ENCODE data around the gene SYNDIG1. TPM values are rescaled to one million over a fixed set of nuclear protein-coding genes. Genes with fewer than 3 reads are reported as not detected.

SYNDIG1 gene
- total RNA-seq: not detected

DNA sequence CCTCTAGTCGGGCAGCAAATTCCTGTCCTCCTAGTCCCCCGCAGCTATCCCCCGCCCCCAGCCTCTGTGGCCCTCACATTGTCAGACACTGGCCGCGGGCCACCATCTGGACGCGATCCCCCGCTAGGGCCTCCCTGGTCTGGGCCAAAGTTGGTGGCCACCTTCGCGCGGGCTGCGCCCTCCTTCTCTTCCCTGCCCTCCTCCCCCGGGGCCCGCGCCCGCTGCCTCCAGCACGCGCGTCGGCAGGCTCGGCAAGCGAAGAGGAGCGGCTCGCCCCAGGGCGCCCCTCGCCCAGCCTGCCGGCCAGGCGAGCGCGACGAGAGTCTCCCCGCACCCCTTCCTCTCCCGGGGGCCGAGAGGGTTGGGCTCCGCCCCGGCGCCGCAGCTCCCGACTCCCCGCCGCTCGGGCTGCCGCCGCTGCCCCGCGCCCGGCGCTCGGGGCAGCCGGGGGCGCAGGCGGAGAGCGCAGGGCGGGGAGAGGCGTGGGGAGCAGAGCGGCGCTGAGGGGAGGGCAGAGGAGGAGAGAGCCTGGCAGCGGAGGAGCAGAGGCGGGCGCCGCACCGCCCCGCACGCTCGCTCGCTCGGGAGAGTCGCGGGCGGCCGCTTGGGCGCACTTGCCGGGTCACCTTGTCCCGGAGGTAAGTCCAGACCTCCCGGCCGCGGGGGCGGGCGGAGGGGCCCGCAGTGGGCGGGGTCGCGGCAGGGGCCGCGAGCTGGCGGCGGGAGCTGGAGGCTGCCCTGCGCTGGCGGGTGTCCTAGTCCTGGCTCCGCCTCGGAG, at the start of gene SYNDIG1:
Gene SYNDIG1 (plus strand): TSS at position 514 of the 778 bp plus-strand sequence. CDS start 73,469 bp downstream, outside the sequence.
- Mint-ChIP-seq H3K9me3 (no peaks in the 10 kb centered on the region), H3K36me3 (no peaks in the 10 kb centered on the region), H3K27ac (no peak within 1 kb of the TSS), H3K4me3 (no peak within 1 kb of the TSS), H3K27me3 (peaks cover 47% of the 10 kb centered on the region), H3K4me1 (ENCODE audit: low read depth) (peaks cover 5% of the 10 kb centered on the region)
- ChIA-PET POLR2A (no interaction called here), CTCF (no interaction called here)
- DNase-seq: no peak
- intact Hi-C loops (cut with micrococcal nuclease): no loop called here

DNA sequence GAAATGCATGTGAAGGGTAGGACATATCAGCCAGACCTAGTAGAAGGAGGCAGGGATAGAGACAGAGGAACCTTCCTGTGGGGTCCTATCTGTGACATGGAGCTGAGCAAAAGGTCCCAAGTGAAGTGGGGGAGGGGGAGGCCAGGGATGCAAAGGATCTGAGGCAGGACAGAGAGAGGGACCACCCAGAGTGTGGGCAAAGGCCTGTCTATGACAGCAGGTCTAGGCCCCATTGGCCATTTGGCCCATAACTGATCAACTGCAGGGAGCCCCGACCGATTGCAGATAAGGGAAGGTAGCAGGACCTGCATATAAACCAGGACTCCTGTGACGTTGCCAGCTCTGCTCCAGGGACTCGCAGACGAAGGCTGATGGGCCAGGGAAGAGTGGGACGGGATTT, 49.6 kb upstream of the SYNDIG1 start:
- H3K27me3 Mint-ChIP-seq: no peaks in the 10 kb centered on the region
- H3K36me3 Mint-ChIP-seq: no peaks in the 10 kb centered on the region
- H3K4me3 Mint-ChIP-seq: no peak overlapping the region
- no peaks in the 10 kb centered on the region for H3K4me1 Mint-ChIP-seq (ENCODE audit: low read depth)
- H3K27ac Mint-ChIP-seq: no peak overlapping the region
- peaks cover 19% of the 10 kb centered on the region for H3K9me3 Mint-ChIP-seq
- DNase-seq: no peak
- CTCF ChIA-PET: no interaction called here
- POLR2A ChIA-PET: no interaction called here
- intact Hi-C loops (cut with micrococcal nuclease): no loop called here

DNA sequence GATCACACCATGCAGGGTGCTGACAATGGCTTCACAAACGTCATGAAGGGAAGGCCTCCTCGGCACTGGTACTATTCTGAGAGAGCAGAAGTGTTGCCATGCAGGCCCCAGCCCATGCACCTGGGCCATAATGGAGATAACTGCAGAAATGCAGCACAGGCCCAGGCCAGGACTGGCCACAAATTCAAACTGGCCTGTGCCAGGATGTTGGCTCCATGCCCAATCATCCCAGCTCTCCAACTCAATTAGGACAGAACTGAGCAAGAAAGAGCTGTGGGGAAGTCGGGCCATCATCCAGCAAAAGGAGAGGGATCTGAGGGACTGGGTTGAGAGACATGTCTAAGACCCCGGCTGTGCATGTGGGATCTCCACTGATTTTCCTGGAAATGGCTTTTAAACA, 48.9 kb upstream of the SYNDIG1 start:
- POLR2A ChIA-PET: no interaction called here
- Mint-ChIP-seq H3K27ac (no peak overlapping the region), H3K4me1 (ENCODE audit: low read depth) (no peaks in the 10 kb centered on the region)

DNA sequence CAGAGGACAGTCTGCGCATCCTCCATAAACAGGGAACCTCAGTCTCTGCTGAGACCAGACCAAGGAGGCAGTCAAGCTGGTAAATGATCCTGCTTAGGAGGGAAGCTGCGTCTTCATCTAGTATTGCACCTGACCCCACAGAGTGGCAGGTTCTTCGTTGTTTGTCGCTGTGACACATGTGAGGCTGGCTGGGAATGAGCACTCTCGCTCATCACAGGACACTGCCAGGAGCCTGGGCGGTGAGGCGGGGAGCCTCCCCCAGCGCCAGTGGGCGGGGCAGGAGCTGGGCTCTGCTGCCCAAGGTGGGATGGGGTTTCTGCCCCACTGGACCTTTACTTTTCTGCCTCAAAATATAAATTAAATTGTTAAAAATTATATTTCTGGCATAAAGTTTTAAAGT, 48.4 kb upstream of the SYNDIG1 start:
- ChIA-PET CTCF (no interaction called here), POLR2A (no interaction called here)
- no peak for DNase-seq
- H3K4me3 Mint-ChIP-seq: no peak overlapping the region
- H3K27me3 Mint-ChIP-seq: peaks cover 1% of the 10 kb centered on the region
- no peak overlapping the region for H3K27ac Mint-ChIP-seq
- no peaks in the 10 kb centered on the region for H3K36me3 Mint-ChIP-seq
- intact Hi-C loops (cut with micrococcal nuclease): no loop called here
- no peaks in the 10 kb centered on the region for H3K4me1 Mint-ChIP-seq (ENCODE audit: low read depth)
- H3K9me3 Mint-ChIP-seq: peaks cover 8% of the 10 kb centered on the region

More for the DNA sequence above, 48.9 kb upstream of the SYNDIG1 start:
- peaks cover 13% of the 10 kb centered on the region for H3K9me3 Mint-ChIP-seq
- no peaks in the 10 kb centered on the region for H3K27me3 Mint-ChIP-seq
- H3K4me3 Mint-ChIP-seq: no peak overlapping the region
- intact Hi-C loops (cut with micrococcal nuclease): no loop called here
- CTCF ChIA-PET: no interaction called here
- no peak for DNase-seq
- H3K36me3 Mint-ChIP-seq: no peaks in the 10 kb centered on the region

DNA sequence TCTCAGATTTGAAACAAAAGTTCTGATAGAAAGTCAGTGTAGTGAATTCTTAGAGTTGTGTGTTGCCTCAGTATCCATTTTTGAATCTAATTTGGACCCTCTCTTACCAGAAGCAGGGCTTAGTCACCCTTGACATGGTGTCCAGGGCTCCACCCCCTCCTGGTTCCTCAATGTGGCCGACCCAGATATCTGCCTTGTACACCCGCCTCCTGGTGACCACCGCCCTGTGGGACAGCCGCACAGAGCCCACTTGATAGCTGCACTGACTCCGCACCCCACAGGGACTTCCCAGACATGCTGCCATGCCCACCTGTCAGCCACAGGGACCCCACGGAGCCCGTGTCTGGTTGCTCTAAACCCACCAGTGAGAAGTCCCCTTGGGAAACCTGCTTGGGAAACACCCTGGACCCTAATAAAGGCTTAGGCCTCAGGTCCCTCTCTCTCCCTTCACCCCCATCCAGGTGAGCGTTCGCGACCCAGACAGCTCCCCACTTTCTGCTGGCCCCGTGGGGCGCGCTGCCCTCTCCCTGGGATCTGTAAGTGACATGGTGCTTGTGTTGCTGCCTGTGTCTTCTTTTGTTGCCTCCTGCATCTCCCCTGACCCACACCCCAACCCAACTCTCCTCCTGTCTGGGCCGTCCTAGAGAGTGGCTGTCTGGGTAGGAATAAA, 47.2 kb upstream of the SYNDIG1 start:
- intact Hi-C loops (cut with micrococcal nuclease): no loop called here
- no peaks in the 10 kb centered on the region for H3K4me1 Mint-ChIP-seq (ENCODE audit: low read depth)
- POLR2A ChIA-PET: no interaction called here

DNA sequence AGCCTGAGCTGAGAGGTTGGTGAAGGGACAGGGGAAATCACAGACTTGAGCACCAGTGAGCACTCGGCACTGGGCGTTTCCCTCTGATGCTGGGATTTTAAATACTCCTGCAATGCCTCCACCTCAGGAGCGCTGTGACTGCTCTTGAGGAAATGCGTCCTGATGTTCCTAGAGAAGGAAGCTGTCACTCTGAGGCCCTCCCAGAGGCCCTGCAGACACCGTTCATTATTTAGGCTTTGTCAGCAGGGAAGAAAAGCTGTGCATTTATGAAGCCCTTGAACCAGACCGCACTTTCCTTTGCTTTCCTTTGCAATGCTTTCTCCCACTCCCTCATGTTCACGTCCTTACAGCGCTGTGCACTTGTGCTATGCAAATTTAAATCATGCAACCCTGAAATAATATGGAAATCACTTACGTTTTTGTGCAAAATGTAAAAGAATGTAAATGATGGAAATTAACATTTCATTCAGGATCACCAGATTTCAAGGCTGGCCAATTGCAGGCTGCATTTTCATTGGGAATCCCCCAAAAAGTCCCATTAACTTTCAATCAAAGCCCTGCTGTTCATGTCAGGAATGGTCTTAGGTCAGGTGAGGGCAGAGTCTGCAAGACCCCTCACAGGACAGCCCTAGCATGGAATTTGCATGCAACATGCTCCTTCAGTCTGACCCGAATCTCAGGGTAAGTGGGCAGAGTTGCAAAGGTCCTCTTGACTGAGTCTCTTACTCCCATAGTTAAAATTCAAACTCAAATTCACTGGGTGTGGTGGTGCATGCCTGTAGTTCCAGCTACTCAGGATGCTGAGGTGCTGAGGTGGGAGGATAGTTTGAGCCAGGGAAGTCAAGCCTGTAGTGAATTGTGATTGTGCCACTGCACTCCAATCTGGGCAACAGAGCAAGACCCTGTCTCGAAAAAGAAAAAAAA, 45.8 kb upstream of the SYNDIG1 start:
- POLR2A ChIA-PET: no interaction called here
- no peak overlapping the region for H3K4me3 Mint-ChIP-seq
- no peaks in the 10 kb centered on the region for H3K4me1 Mint-ChIP-seq (ENCODE audit: low read depth)
- DNase-seq: no peak
- intact Hi-C loops (cut with micrococcal nuclease): no loop called here
- H3K27me3 Mint-ChIP-seq: peaks cover 1% of the 10 kb centered on the region
- CTCF ChIA-PET: no interaction called here
- H3K27ac Mint-ChIP-seq: no peak overlapping the region
- H3K36me3 Mint-ChIP-seq: no peaks in the 10 kb centered on the region
- peaks cover 5% of the 10 kb centered on the region for H3K9me3 Mint-ChIP-seq

More for the DNA sequence above, 47.2 kb upstream of the SYNDIG1 start:
- no peak for DNase-seq
- no peak overlapping the region for H3K4me3 Mint-ChIP-seq
- H3K9me3 Mint-ChIP-seq: no peaks in the 10 kb centered on the region
- no peak overlapping the region for H3K27ac Mint-ChIP-seq
- peaks cover 1% of the 10 kb centered on the region for H3K27me3 Mint-ChIP-seq
- CTCF ChIA-PET: no interaction called here
- no peaks in the 10 kb centered on the region for H3K36me3 Mint-ChIP-seq

GRCh38 chr20:24425523-24426135, 43.8 kb upstream of the SYNDIG1 start:
- DNase-seq: no peak
- intact Hi-C loops (cut with micrococcal nuclease): no loop called here
- H3K27me3 Mint-ChIP-seq: peaks cover 9% of the 10 kb centered on the region
- no peaks in the 10 kb centered on the region for H3K36me3 Mint-ChIP-seq
- H3K4me1 Mint-ChIP-seq (ENCODE audit: low read depth): no peaks in the 10 kb centered on the region
- no peak overlapping the region for H3K4me3 Mint-ChIP-seq
- no peak overlapping the region for H3K27ac Mint-ChIP-seq
- CTCF ChIA-PET: no interaction called here
- peaks cover 5% of the 10 kb centered on the region for H3K9me3 Mint-ChIP-seq
- POLR2A ChIA-PET: no interaction called here

DNA sequence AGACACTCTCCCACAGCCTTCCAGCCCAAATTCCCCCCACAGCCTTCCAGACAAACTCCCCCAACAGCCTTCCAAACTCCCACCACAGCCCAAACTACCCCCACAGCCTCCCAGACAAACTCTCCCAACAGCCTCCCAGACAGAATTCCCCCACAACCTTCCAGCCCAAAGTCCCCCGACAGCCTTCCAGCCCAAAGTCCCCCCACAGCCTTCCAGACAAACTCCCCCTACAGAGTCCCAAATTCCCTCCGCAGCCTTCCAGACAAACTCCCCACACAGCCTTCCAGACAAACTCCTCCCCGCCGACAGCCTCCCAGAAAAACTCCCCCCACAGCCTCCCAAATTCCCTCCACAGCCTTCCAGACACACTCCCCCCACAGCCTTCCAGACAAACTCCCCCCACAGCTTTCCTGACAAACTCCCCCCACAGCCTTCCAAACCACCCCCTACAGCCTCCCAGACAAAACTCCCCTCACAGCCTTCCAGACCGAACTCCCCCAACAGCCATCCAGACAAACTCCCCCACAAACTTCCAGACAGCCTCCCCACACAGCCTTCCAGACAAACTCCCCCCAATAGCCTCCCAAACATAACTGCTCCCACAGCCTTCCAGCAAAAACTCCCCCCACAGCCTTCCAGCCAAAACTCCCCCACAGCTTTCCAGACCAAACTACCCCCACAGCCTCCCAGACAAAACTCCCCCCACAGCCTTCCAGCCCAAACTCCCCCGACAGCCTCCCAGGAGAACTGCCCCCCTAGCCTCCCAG, 38.0 kb upstream of the SYNDIG1 start:
- Mint-ChIP-seq H3K27me3 (peaks cover 8% of the 10 kb centered on the region), H3K4me1 (ENCODE audit: low read depth) (no peaks in the 10 kb centered on the region), H3K36me3 (no peaks in the 10 kb centered on the region), H3K9me3 (peaks cover 5% of the 10 kb centered on the region), H3K4me3 (no peak overlapping the region), H3K27ac (no peak overlapping the region)
- intact Hi-C loops (cut with micrococcal nuclease): no loop called here
- CTCF ChIA-PET: no interaction called here
- POLR2A ChIA-PET: no interaction called here
- DNase-seq: no peak

DNA sequence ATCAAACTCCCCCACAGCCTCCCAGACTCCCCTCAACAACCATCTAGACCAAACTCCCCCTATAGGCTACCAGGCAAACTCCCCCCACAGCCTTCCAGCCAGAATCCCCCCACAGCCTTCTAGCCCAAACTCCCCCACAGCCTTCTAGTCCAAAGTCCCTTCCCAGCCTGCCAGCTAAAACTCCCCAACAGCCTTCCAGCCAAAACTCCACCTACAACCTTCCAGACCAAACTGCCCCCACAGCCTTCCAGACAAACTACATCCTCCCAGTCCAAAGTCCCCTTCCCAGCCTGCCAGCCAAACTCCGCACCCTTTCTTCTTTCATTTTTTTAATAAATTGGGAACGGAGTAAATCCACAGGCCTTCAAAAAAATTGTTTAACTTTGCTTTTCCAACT, 37.4 kb upstream of the SYNDIG1 start:
- H3K27me3 Mint-ChIP-seq: peaks cover 8% of the 10 kb centered on the region
- no peak overlapping the region for H3K4me3 Mint-ChIP-seq
- no peaks in the 10 kb centered on the region for H3K4me1 Mint-ChIP-seq (ENCODE audit: low read depth)
- ChIA-PET POLR2A (no interaction called here), CTCF (no interaction called here)
- intact Hi-C loops (cut with micrococcal nuclease): no loop called here
- no peak for DNase-seq
- H3K27ac Mint-ChIP-seq: no peak overlapping the region
- H3K9me3 Mint-ChIP-seq: peaks cover 5% of the 10 kb centered on the region
- no peaks in the 10 kb centered on the region for H3K36me3 Mint-ChIP-seq

GRCh38 chr20:24436160-24436559, 33.3 kb upstream of the SYNDIG1 start:
- Mint-ChIP-seq H3K36me3 (no peaks in the 10 kb centered on the region), H3K27ac (no peak overlapping the region), H3K4me1 (ENCODE audit: low read depth) (no peaks in the 10 kb centered on the region), H3K4me3 (no peak overlapping the region), H3K27me3 (no peaks in the 10 kb centered on the region), H3K9me3 (no peaks in the 10 kb centered on the region)
- DNase-seq: no peak
- ChIA-PET POLR2A (no interaction called here), CTCF (no interaction called here)
- intact Hi-C loops (cut with micrococcal nuclease): no loop called here

GRCh38 chr20:24437196-24438082, 32.0 kb upstream of the SYNDIG1 start:
- ChIA-PET CTCF (no interaction called here), POLR2A (no interaction called here)
- intact Hi-C loops (cut with micrococcal nuclease): no loop called here
- H3K27me3 Mint-ChIP-seq: no peaks in the 10 kb centered on the region
- no peak overlapping the region for H3K4me3 Mint-ChIP-seq
- no peaks in the 10 kb centered on the region for H3K9me3 Mint-ChIP-seq
- H3K4me1 Mint-ChIP-seq (ENCODE audit: low read depth): no peaks in the 10 kb centered on the region
- no peaks in the 10 kb centered on the region for H3K36me3 Mint-ChIP-seq
- H3K27ac Mint-ChIP-seq: no peak overlapping the region
- no peak for DNase-seq

Measured in activated CD4-positive, alpha-beta memory T cell treated with anti-CD3 and anti-CD28 coated beads for 36 hours (primary cell).